K562 (cell line): ENCODE data around the gene SCUBE1. TPM values are rescaled to one million over a fixed set of nuclear protein-coding genes. Genes with fewer than 3 reads are reported as not detected.

Experiments
- CCNT2 ChIP-seq: IDR thresholded peaks from 2 replicates; pipeline ENCODE4 v1.6.1; 2011; ENCODE audit warnings: borderline replicate concordance, low read depth, mild to moderate bottlenecking, moderate library complexity, mixed read lengths, low read length; ENCODE audit not compliant: insufficient read length; ENCODE audit errors: extremely low read depth
- CREB3 ChIP-seq: fragments of 450-650 bp; conservative IDR thresholded peaks from 2 replicates; pipeline ENCODE4 v1.6.1; 2016; ENCODE audit warnings: missing genetic modification characterization, low read depth, mild to moderate bottlenecking, missing compliant biosample characterization, moderate library complexity
- ETS1 ChIP-seq: conservative IDR thresholded peaks from 2 replicates; pipeline ENCODE4 v1.6.1; 2011; ENCODE audit warnings: low read depth, mild to moderate bottlenecking, low read length; ENCODE audit not compliant: control insufficient read depth
- FOSL1 ChIP-seq: fragments of 200-800 bp; sonication (Bioruptor generic); conservative IDR thresholded peaks from 2 replicates; pipeline ENCODE4 v1.6.1; 2016; ENCODE audit warnings: missing genetic modification characterization, missing compliant biosample characterization
- GTF3C2 ChIP-seq: IDR thresholded peaks from 3 replicates; pipeline ENCODE4 v1.6.1; 2011; ENCODE audit warnings: borderline replicate concordance, mild to moderate bottlenecking, moderate library complexity; ENCODE audit not compliant: insufficient read length; ENCODE audit errors: extremely low read depth
- HOXB6 ChIP-seq: fragments of 250-450 bp; sonication (Bioruptor Pico); IDR thresholded peaks from 2 replicates; pipeline ENCODE4 v1.5.1; 2022; ENCODE audit warnings: mild to moderate bottlenecking, borderline replicate concordance
- KDM5B ChIP-seq: fragments of 200-600 bp; sonication (generic); IDR thresholded peaks from 2 replicates; pipeline ENCODE4 v1.6.1; 2012; ENCODE audit warnings: low read depth, mild to moderate bottlenecking, moderate library complexity, low read length, control low read depth, inconsistent platforms; ENCODE audit not compliant: insufficient replicate concordance
- KLF6 ChIP-seq: fragments of 250-450 bp; sonication (Bioruptor Pico); IDR thresholded peaks from 2 replicates; pipeline ENCODE4 v1.4.0; 2020; ENCODE audit warnings: mild to moderate bottlenecking, moderate library complexity, borderline replicate concordance
- L3MBTL2 ChIP-seq: fragments of 450-650 bp; IDR thresholded peaks from 2 replicates; pipeline ENCODE4 v1.6.1; 2016; ENCODE audit warnings: mild to moderate bottlenecking, moderate library complexity
- LCOR ChIP-seq: sonication (generic); formaldehyde crosslinking; IDR thresholded peaks from 2 replicates; pipeline ENCODE4 v1.8.0; 2022; ENCODE audit warnings: mild to moderate bottlenecking, missing genetic modification reagents
- PHB ChIP-seq: fragments of 250-450 bp; sonication (Bioruptor Pico); IDR thresholded peaks from 2 replicates; pipeline ENCODE4 v1.5.0; 2021
- PTBP1 ChIP-seq: fragments of 200-400 bp; formaldehyde crosslinking; IDR thresholded peaks from 2 replicates; pipeline ENCODE4 v1.6.1; 2017; ENCODE audit warnings: low read depth, low read length
- RBFOX2 ChIP-seq: fragments of 200-400 bp; formaldehyde crosslinking; IDR thresholded peaks from 2 replicates; pipeline ENCODE4 v1.6.1; 2017; ENCODE audit warnings: low read depth, mild to moderate bottlenecking, low read length, moderate library complexity
- SIX5 ChIP-seq, 2 experiments: IDR thresholded peaks; 2 replicates each; pipeline ENCODE4 v1.6.1; 2011; ENCODE audit warnings: low read length in 2 of 2, borderline replicate concordance in 1 of 2, low read depth in 1 of 2, mild to moderate bottlenecking in 1 of 2, moderate library complexity in 1 of 2; ENCODE audit not compliant: insufficient read depth in 1 of 2
- TCF7L2 ChIP-seq: fragments of 150-350 bp; IDR thresholded peaks from 2 replicates; pipeline ENCODE4 v1.6.1; 2016; ENCODE audit warnings: low read depth, mild to moderate bottlenecking, low read length, moderate library complexity
- ZNF282 ChIP-seq: sonication (generic); formaldehyde crosslinking; IDR thresholded peaks from 2 replicates; pipeline ENCODE4 v1.8.1; 2023; ENCODE audit warnings: missing genetic modification reagents
- ZNF592 ChIP-seq: fragments of 450-650 bp; IDR thresholded peaks from 2 replicates; pipeline ENCODE4 v1.6.1; 2017; ENCODE audit warnings: antibody characterized with exemption, mild to moderate bottlenecking
- polyA plus RNA-seq, 8 experiments: library from polyadenylated mRNA; depleted of rRNA in 4 of 8; stranded (reverse) in 5 of 8; unstranded in 3 of 8; fragments of >200 nt; fragmentation: Nextera tagmentation in 2 of 8; fragmentation: Illumina TruSeq in 1 of 8; extraction: Ambion mirVana in 2 of 8; extraction: Trizol in 1 of 8; gene quantifications; 2 replicates each; pipeline versions ENCODE4 v1.2.1 to v1.2.3, GENCODE V29; 2011 to 2014; ENCODE audit warnings: inconsistent platforms in 1 of 8, missing spikeins in 1 of 8
- total RNA-seq, 7 experiments: library from RNA; depleted of rRNA in 6 of 7; stranded (reverse); fragments of >200 nt in 6 of 7; fragmentation: Illumina TruSeq in 2 of 7; extraction: Trizol in 2 of 7; gene quantifications; 2 replicates each; pipeline versions ENCODE4 v1.2.1 to v1.2.3, GENCODE V29; 2011 to 2021; ENCODE audit warnings: low replicate concordance in 1 of 7

Gene SCUBE1
- total and polyA plus RNA-seq, 9 of the 15 experiments (the other 6 are each of a cell fraction or from before 2014, with no cell fraction given), result 0.03 to 0.47 (median 0.29) TPM; not detected in 6

- no peak for TF ChIP-seq KLF6 (CRISPR knock-in tag)
- 0 out of 2 replicates have a peak, but pooled peaks have one; percentile 3 for TF ChIP-seq ZNF592
- TF ChIP-seq RBFOX2, result peak; percentile 68
- no peak for TF ChIP-seq GTF3C2
- TF ChIP-seq KDM5B, result no peak
- no peak for TF ChIP-seq PHB (CRISPR knock-in tag)
- no peak for TF ChIP-seq LCOR (CRISPR knock-in tag)
- 0 out of 2 replicates have a peak, but pooled peaks have one; percentile 1 for TF ChIP-seq ETS1
- peak; percentile 7; the same call in 1 of the 2 replicates for TF ChIP-seq L3MBTL2
- no peak for TF ChIP-seq TCF7L2
- no peak for TF ChIP-seq PTBP1
- no peak for TF ChIP-seq CCNT2
- no peak for TF ChIP-seq HOXB6 (CRISPR knock-in tag)
- TF ChIP-seq CREB3 (tag), result no peak
- no peak for TF ChIP-seq ZNF282
- TF ChIP-seq FOSL1 (tag), result no peak
- TF ChIP-seq SIX5 (IDR thresholded peaks at IDR 0.05; ENCODE audit: borderline replicate concordance in 1 of 2, insufficient read depth in 1 of 2, low read depth in 1 of 2, low read length in 2 of 2), result no peak
Observed at GRCh38 chr22:43152003-43152356, 191.2 kb downstream of the SCUBE1 start (continued).
